Effector memory CD8-positive, alpha-beta T cell (primary cell): ENCODE data around the gene ARAP2.

Source experiments
- ATAC-seq: fragments of 150-1000 bp; cut with Tn5 transposase; replicated peaks from 2 replicates; pipeline ENCODE4 v1.10.0; 2021; ENCODE audit warnings: mild to moderate bottlenecking, moderate library complexity
- DNase-seq, 3 experiments: peaks; one replicate each; pipeline ENCODE4 v3.0.0; 2021
- H3K27ac Mint-ChIP-seq, 2 donors: one replicate each; pipeline ENCODE4 v1.8.0; 2022; ENCODE audit warnings: mild to moderate bottlenecking in 2 of 2, mixed read lengths in 2 of 2, moderate library complexity in 2 of 2
- H3K27me3 Mint-ChIP-seq, 2 donors: one replicate each; pipeline ENCODE4 v1.8.0; 2022; ENCODE audit warnings: mixed read lengths in 2 of 2
- H3K36me3 Mint-ChIP-seq: one replicate; pipeline ENCODE4 v1.8.0; 2022; ENCODE audit warnings: mild to moderate bottlenecking, moderate library complexity, mixed read lengths; ENCODE audit not compliant: insufficient read depth
- H3K4me1 Mint-ChIP-seq, 2 donors: one replicate each; pipeline ENCODE4 v1.8.0; 2022; ENCODE audit warnings: low read depth in 2 of 2, mixed read lengths in 2 of 2
- H3K4me3 Mint-ChIP-seq, 2 donors: one replicate each; pipeline ENCODE4 v1.8.0; 2022; ENCODE audit warnings: mild to moderate bottlenecking in 2 of 2, mixed read lengths in 2 of 2, moderate library complexity in 2 of 2
- H3K9me3 Mint-ChIP-seq, 2 donors: one replicate each; pipeline ENCODE4 v1.8.0; 2022; ENCODE audit warnings: mixed read lengths in 2 of 2

ARAP2 gene

GRCh38 chr4:36224972-36225903 lies 19.1 kb downstream of the ARAP2 start:
- ATAC-seq (no peak), DNase-seq (no peak)
- H3K27me3 Mint-ChIP-seq, result no peaks in the 10 kb centered on the region
- H3K36me3 Mint-ChIP-seq, result peaks cover 17% of the 10 kb centered on the region
- no peaks in the 10 kb centered on the region for H3K9me3 Mint-ChIP-seq
- H3K4me3 Mint-ChIP-seq, result peak overlapping the region; percentile 72 to 77
- peaks cover 47 to 74% of the 10 kb centered on the region in 2 donors for H3K4me1 Mint-ChIP-seq
- peak overlapping the region; percentile 53 to 82 for H3K27ac Mint-ChIP-seq

- peak overlapping the region; percentile 2 to 52 for H3K4me3 Mint-ChIP-seq
- no peaks in the 10 kb centered on the region for H3K27me3 Mint-ChIP-seq
- H3K36me3 Mint-ChIP-seq, result peaks cover 13% of the 10 kb centered on the region
- no peaks in the 10 kb centered on the region for H3K9me3 Mint-ChIP-seq
- peaks cover 54 to 77% of the 10 kb centered on the region in 2 donors for H3K4me1 Mint-ChIP-seq
- ATAC-seq (no peak), DNase-seq (no peak)
- H3K27ac Mint-ChIP-seq, result peak overlapping the region in 1 of 2 donors; percentile 59
Measured at GRCh38 chr4:36222702-36223101, 21.6 kb downstream of the ARAP2 start.

- H3K4me1 Mint-ChIP-seq, result peaks cover 44 to 63% of the 10 kb centered on the region in 2 donors
- no peaks in the 10 kb centered on the region for H3K9me3 Mint-ChIP-seq
- no peaks in the 10 kb centered on the region for H3K27me3 Mint-ChIP-seq
- no peak for ATAC-seq
- peak overlapping the region; percentile 19 to 52 for H3K4me3 Mint-ChIP-seq
- peaks cover 12% of the 10 kb centered on the region for H3K36me3 Mint-ChIP-seq
- DNase-seq, result no peak
- H3K27ac Mint-ChIP-seq, result no peak overlapping the region
Measured at GRCh38 chr4:36220776-36221175, 23.5 kb downstream of the ARAP2 start.

GRCh38 chr4:36218121-36218520 lies 26.2 kb downstream of the ARAP2 start:
- no peaks in the 10 kb centered on the region for H3K9me3 Mint-ChIP-seq
- peaks cover 39 to 60% of the 10 kb centered on the region in 2 donors for H3K4me1 Mint-ChIP-seq
- ATAC-seq (no peak), DNase-seq (no peak)
- no peaks in the 10 kb centered on the region for H3K27me3 Mint-ChIP-seq
- H3K27ac Mint-ChIP-seq, result peak overlapping the region; percentile 6 to 9
- H3K36me3 Mint-ChIP-seq, result peaks cover 19% of the 10 kb centered on the region
- peak overlapping the region; percentile 35 to 60 for H3K4me3 Mint-ChIP-seq

- H3K27ac Mint-ChIP-seq, result no peak overlapping the region
- no peaks in the 10 kb centered on the region for H3K9me3 Mint-ChIP-seq
Measured at GRCh38 chr4:36215627-36216026, 28.7 kb downstream of the ARAP2 start.

GRCh38 chr4:36214735-36215485 lies 29.4 kb downstream of the ARAP2 start:
- Mint-ChIP-seq H3K36me3 (peaks cover 45% of the 10 kb centered on the region), H3K27me3 (no peaks in the 10 kb centered on the region), H3K9me3 (no peaks in the 10 kb centered on the region), H3K4me1 (peaks cover 30 to 60% of the 10 kb centered on the region in 2 donors), H3K4me3 (peak overlapping the region; percentile 16 to 39), H3K27ac (no peak overlapping the region)
- ATAC-seq, result no peak
- DNase-seq, result no peak

More at GRCh38 chr4:36215627-36216026, 28.7 kb downstream of the ARAP2 start:
- Mint-ChIP-seq H3K36me3 (peaks cover 38% of the 10 kb centered on the region), H3K4me1 (peaks cover 32 to 60% of the 10 kb centered on the region in 2 donors), H3K27me3 (no peaks in the 10 kb centered on the region), H3K4me3 (peak overlapping the region; percentile 23 to 43)
- DNase-seq, result no peak
- no peak for ATAC-seq

- H3K36me3 Mint-ChIP-seq, result peaks cover 50% of the 10 kb centered on the region
- H3K27me3 Mint-ChIP-seq, result no peaks in the 10 kb centered on the region
- no peak for DNase-seq
- ATAC-seq, result no peak
- peak overlapping the region in 1 of 2 donors; percentile 56 for H3K4me3 Mint-ChIP-seq
- H3K4me1 Mint-ChIP-seq, result peaks cover 27 to 63% of the 10 kb centered on the region in 2 donors
- H3K27ac Mint-ChIP-seq, result no peak overlapping the region
- no peaks in the 10 kb centered on the region for H3K9me3 Mint-ChIP-seq
Measured at GRCh38 chr4:36213977-36214376, 30.3 kb downstream of the ARAP2 start.

GRCh38 chr4:36211084-36211483 lies 33.2 kb downstream of the ARAP2 start:
- DNase-seq (no peak), ATAC-seq (no peak)
- H3K36me3 Mint-ChIP-seq, result peaks cover 66% of the 10 kb centered on the region
- H3K4me1 Mint-ChIP-seq, result peaks cover 30 to 73% of the 10 kb centered on the region in 2 donors
- no peaks in the 10 kb centered on the region for H3K9me3 Mint-ChIP-seq
- peak overlapping the region; percentile 41 to 75 for H3K27ac Mint-ChIP-seq
- H3K27me3 Mint-ChIP-seq, result no peaks in the 10 kb centered on the region
- H3K4me3 Mint-ChIP-seq, result no peak overlapping the region

GRCh38 chr4:36209941-36210649 lies 34.2 kb downstream of the ARAP2 start:
- H3K27ac Mint-ChIP-seq, result peak overlapping the region; percentile 75 to 92
- peaks cover 31 to 75% of the 10 kb centered on the region in 2 donors for H3K4me1 Mint-ChIP-seq
- H3K9me3 Mint-ChIP-seq, result no peaks in the 10 kb centered on the region
- DNase-seq, result no peak
- H3K4me3 Mint-ChIP-seq, result peak overlapping the region in 1 of 2 donors; percentile 74
- ATAC-seq, result peak; percentile 8
- peaks cover 67% of the 10 kb centered on the region for H3K36me3 Mint-ChIP-seq
- H3K27me3 Mint-ChIP-seq, result no peaks in the 10 kb centered on the region

GRCh38 chr4:36208893-36209473 lies 35.3 kb downstream of the ARAP2 start:
- DNase-seq, result peak; percentile 31 to 54 (median 41)
- no peaks in the 10 kb centered on the region for H3K9me3 Mint-ChIP-seq
- peaks cover 26 to 74% of the 10 kb centered on the region in 2 donors for H3K4me1 Mint-ChIP-seq
- H3K27me3 Mint-ChIP-seq, result no peaks in the 10 kb centered on the region
- H3K27ac Mint-ChIP-seq, result peak overlapping the region; percentile 75 to 92
- ATAC-seq, result peak; percentile 94
- H3K36me3 Mint-ChIP-seq, result peaks cover 68% of the 10 kb centered on the region
- peak overlapping the region; percentile 65 to 74 for H3K4me3 Mint-ChIP-seq

- no peak for ATAC-seq
- no peak for DNase-seq
- Mint-ChIP-seq H3K4me3 (peak overlapping the region; percentile 65 to 74), H3K27me3 (no peaks in the 10 kb centered on the region), H3K9me3 (no peaks in the 10 kb centered on the region), H3K36me3 (peaks cover 69% of the 10 kb centered on the region), H3K4me1 (peaks cover 29 to 78% of the 10 kb centered on the region in 2 donors), H3K27ac (peak overlapping the region; percentile 76 to 92)
Measured at GRCh38 chr4:36207831-36208520, 36.3 kb downstream of the ARAP2 start.

- Mint-ChIP-seq H3K36me3 (peaks cover 66% of the 10 kb centered on the region), H3K27ac (peak overlapping the region; percentile 76 to 92), H3K4me3 (peak overlapping the region; percentile 65 to 74), H3K27me3 (no peaks in the 10 kb centered on the region), H3K9me3 (no peaks in the 10 kb centered on the region), H3K4me1 (peaks cover 29 to 82% of the 10 kb centered on the region in 2 donors)
- ATAC-seq (no peak), DNase-seq (no peak)
Measured at GRCh38 chr4:36207367-36207766, 36.9 kb downstream of the ARAP2 start.
